GM12878 (cell line): Measurements from ENCODE around the gene POLR2L. TPM values are rescaled to one million over a fixed set of nuclear protein-coding genes. Genes with fewer than 3 reads are reported as not detected.

Experiments used
- ATAC-seq: fragments of 200-7000 bp; cut with Tn5 transposase; 3 replicates; pipeline ENCODE4 v1.9.1; 2020; ENCODE audit warnings: mild to moderate bottlenecking, moderate library complexity
- BruUV-seq: library from RNA; stranded (reverse); fragments of 400-500 nt; replicated peaks from 2 replicates; lab custom pipeline; 2021; lab: Mats Ljungman, UMichigan
- CTCF ChIA-PET: fragments of 300-600 bp; sonication (Branson Sonifier 250); formaldehyde crosslinking; extraction: SDS; loops from one replicate; lab custom pipeline; 2021; ENCODE audit warnings: inconsistent platforms; lab: Yijun Ruan, JAX
- POLR2A ChIA-PET: fragments of 350-600 bp; formaldehyde crosslinking; extraction: SDS; loops from one replicate; lab custom pipeline; 2021; ENCODE audit warnings: inconsistent platforms; lab: Charles Lee
- RAD21 ChIA-PET: fragments of 300-600 bp; sonication (Branson Sonifier 250); formaldehyde crosslinking; loops from one replicate; lab custom pipeline; 2023; ENCODE audit warnings: antibody characterized with exemption; ENCODE audit not compliant: unreplicated experiment; lab: Charles Lee
- SMC1A ChIA-PET: fragments of 300-600 bp; sonication (Branson Sonifier 250); formaldehyde crosslinking; loops from one replicate; lab custom pipeline; 2023; ENCODE audit not compliant: unreplicated experiment, uncharacterized antibody; lab: Charles Lee
- DNase-seq: peaks from one replicate; pipeline ENCODE4 v3.0.0-alpha.2; 2011; ENCODE audit warnings: low read depth, low spot score
- FAIRE-seq: peaks from 3 replicates; lab custom pipeline; 2011; peaks lifted over from hg19 to GRCh38; lab: Jason Lieb, UNC
- H2AFZ ChIP-seq: 2 replicates; pipeline ENCODE4 v1.6.0; 2011; ENCODE audit warnings: low read depth, low read length, control low read depth; ENCODE audit not compliant: control insufficient read depth
- H3K27ac ChIP-seq: 2 replicates; pipeline ENCODE4 v1.5.1; 2011; ENCODE audit warnings: control low read depth; ENCODE audit not compliant: control insufficient read depth, insufficient read depth
- H3K27me3 ChIP-seq, 2 experiments: replicated peaks in 1 of 2; 2 replicates each; pipeline versions ENCODE4 v1.6.0 to v1.6.1; 2011; ENCODE audit warnings: low read length in 1 of 2; ENCODE audit not compliant: control insufficient read depth in 2 of 2, insufficient read depth in 2 of 2
- H3K36me3 ChIP-seq, 2 experiments: 2 replicates each; pipeline ENCODE4 v1.5.1; 2011; ENCODE audit warnings: low read length in 1 of 2; ENCODE audit not compliant: control insufficient read depth in 2 of 2, insufficient read depth in 2 of 2
- H3K4me1 ChIP-seq: 2 replicates; pipeline ENCODE4 v1.6.1; 2011; ENCODE audit warnings: mild to moderate bottlenecking, low read length, moderate library complexity, mixed read lengths; ENCODE audit not compliant: control insufficient read depth, insufficient read depth
- H3K4me2 ChIP-seq: 2 replicates; pipeline ENCODE4 v1.6.0; 2011; ENCODE audit warnings: control low read depth; ENCODE audit not compliant: control insufficient read depth, insufficient read depth
- H3K4me3 ChIP-seq: fragments of 200-600 bp; sonication (generic); 2 replicates; pipeline ENCODE4 v1.5.1; 2016
- H3K79me2 ChIP-seq: 2 replicates; pipeline ENCODE4 v1.6.0; 2011; ENCODE audit warnings: low read length; ENCODE audit not compliant: control insufficient read depth, insufficient read depth
- H3K9ac ChIP-seq: 2 replicates; pipeline ENCODE4 v1.8.0; 2011; ENCODE audit warnings: low read length, control low read depth, mixed read lengths; ENCODE audit not compliant: control insufficient read depth, insufficient read depth
- H3K9me3 ChIP-seq: replicated peaks from 3 replicates; pipeline ENCODE4 v1.5.1; 2011; ENCODE audit warnings: mild to moderate bottlenecking, low read length; ENCODE audit not compliant: control insufficient read depth, insufficient read depth
- H4K20me1 ChIP-seq: 2 replicates; pipeline ENCODE4 v1.6.0; 2011; ENCODE audit not compliant: control insufficient read depth, insufficient read depth
- E2F8 ChIP-seq: fragments of 450-650 bp; IDR thresholded peaks from 2 replicates; pipeline ENCODE4 v1.6.1; 2018; ENCODE audit warnings: mild to moderate bottlenecking, low read depth, moderate library complexity; ENCODE audit not compliant: partially characterized antibody
- SMARCA5 ChIP-seq: fragments of 450-650 bp; IDR thresholded peaks from 2 replicates; pipeline ENCODE4 v1.6.1; 2017; ENCODE audit warnings: mild to moderate bottlenecking
- ZNF24 ChIP-seq: fragments of 450-650 bp; IDR thresholded peaks from 2 replicates; pipeline ENCODE4 v1.6.1; 2017; ENCODE audit warnings: antibody characterized with exemption, mild to moderate bottlenecking
- WGBS: methylation state at CpG from one replicate; pipeline ENCODE4 v1.1.6; 2016; ENCODE audit warnings: low lambda C conversion rate; ENCODE audit not compliant: insufficient replicate concordance, insufficient coverage; ENCODE audit errors: missing lambda C conversion rate; 5-methylcytosine and 5-hydroxymethylcytosine counted together
- in situ Hi-C: fragments of 300-500 bp; cut with MboI; formaldehyde crosslinking; loops from 9 replicates; pipeline ENCODE4 v1.14.3; 2018; ENCODE audit warnings: mixed read lengths
- intact Hi-C: fragments of 100-400 bp; cut with micrococcal nuclease; formaldehyde crosslinking; loops from one replicate; pipeline ENCODE4 v1.14.2; 2022; ENCODE audit not compliant: unreplicated experiment
- polyA plus RNA-seq, 11 experiments: library from polyadenylated mRNA; depleted of rRNA in 4 of 11; unstranded in 6 of 11; stranded (reverse) in 5 of 11; fragments of >200 nt; fragmentation: Nextera tagmentation in 4 of 11; fragmentation: Illumina TruSeq in 1 of 11; extraction: Ambion mirVana in 4 of 11; extraction: Trizol in 1 of 11; gene quantifications; 1 replicate in 1 of 11; 2 replicates in 10 of 11; pipeline versions ENCODE4 v1.2.1 to v1.2.3, GENCODE V29; 2011 to 2016; ENCODE audit warnings: inconsistent platforms in 2 of 11, missing spikeins in 2 of 11, low read depth in 1 of 11
- total RNA-seq, 4 experiments: library from RNA; depleted of rRNA in 3 of 4; stranded (reverse); fragments of >200 nt in 3 of 4; fragmentation: Illumina TruSeq in 1 of 4; extraction: Trizol in 1 of 4; gene quantifications; 2 replicates each; pipeline versions ENCODE4 v1.2.1 to v1.2.3, GENCODE V29; 2013 to 2021

POLR2L gene
- total and polyA plus RNA-seq, 10 of the 15 experiments (the other 5 are each of a cell fraction or from before 2014, with no cell fraction given), result 23.1 to 497 (median 125) TPM

GRCh38 chr11:841981-842369 is 354 bp downstream of the POLR2L start:
- peak; percentile 50 for ATAC-seq
- Histone ChIP-seq H2AFZ (peak overlapping the region; percentile 98), H3K9me3 (no peaks in the 10 kb centered on the region), H3K79me2 (peaks cover 20% of the 10 kb centered on the region), H3K27ac (peak overlapping the region; percentile 90), H3K36me3 (peaks cover 0 to 25% of the 10 kb centered on the region in 2 experiments; a peak in 2 of 4 replicates), H3K27me3 (no peaks in the 10 kb centered on the region), H3K4me2 (peak overlapping the region; percentile 95), H3K4me1 (peaks cover 15% of the 10 kb centered on the region), H3K9ac (peak overlapping the region; percentile 91), H3K4me3 (peak overlapping the region; percentile 96), H4K20me1 (no peaks in the 10 kb centered on the region; the same call in 1 of the 2 replicates)
- DNase-seq, result no peak
- ChIA-PET RAD21 (no interaction called here), POLR2A (interaction anchor here (4.0 kb wide), 1 partner anchor 12 kb away, joined by 21 read pairs; no protein-coding TSS in a partner anchor), CTCF (no interaction called here), SMC1A (interaction anchor here (1.4 kb wide), 1 partner anchor 22 kb away, joined by 5 read pairs; no protein-coding TSS in a partner anchor)
- TF ChIP-seq ZNF24 (no peak), E2F8 (no peak), SMARCA5 (no peak)
- in situ Hi-C loops, result loop anchor here (10.0 kb wide), 2 partner anchors 213 to 1013 kb away; partner anchors contain the start of gene LSP1
- under 1% methylated on average over 24 of the region's 27 CpGs for WGBS
- intact Hi-C loops, result loop anchor here (5.0 kb wide), 1 partner anchor 70 kb away; the partner anchor contains the start of gene CHID1
- no peak for FAIRE-seq
- BruUV-seq, result TSS peak; percentile 78
